Hepatocyte (in vitro differentiated cells): ENCODE data around the gene USP6NL. TPM values are rescaled to one million over a fixed set of nuclear protein-coding genes. Genes with fewer than 3 reads are reported as not detected.

Experiments used
- DNase-seq: peaks from one replicate; pipeline ENCODE4 v3.0.0-alpha.2; 2016; ENCODE audit warnings: low spot score
- H2AFZ ChIP-seq: fragments of 200-600 bp; sonication (generic); 2 replicates; pipeline ENCODE4 v1.6.0; 2016; ENCODE audit warnings: antibody characterized with exemption, mild to moderate bottlenecking
- H3K27ac ChIP-seq: fragments of 200-600 bp; sonication (generic); 2 replicates; pipeline ENCODE4 v1.5.1; 2016; ENCODE audit warnings: mild to moderate bottlenecking
- H3K27me3 ChIP-seq: fragments of 200-600 bp; sonication (generic); 2 replicates; pipeline ENCODE4 v1.6.1; 2016
- H3K36me3 ChIP-seq: fragments of 200-600 bp; sonication (generic); replicated peaks from 2 replicates; pipeline ENCODE4 v1.5.1; 2016; ENCODE audit warnings: low read depth; ENCODE audit not compliant: insufficient read depth
- H3K4me1 ChIP-seq: fragments of 200-600 bp; sonication (generic); 2 replicates; pipeline ENCODE4 v1.5.1; 2016; ENCODE audit warnings: mild to moderate bottlenecking, moderate library complexity; ENCODE audit not compliant: insufficient read depth
- H3K4me2 ChIP-seq: fragments of 200-600 bp; sonication (generic); 2 replicates; pipeline ENCODE4 v1.6.0; 2016
- H3K4me3 ChIP-seq: fragments of 200-600 bp; sonication (generic); 2 replicates; pipeline ENCODE4 v1.5.1; 2016; ENCODE audit warnings: mild to moderate bottlenecking
- H3K79me2 ChIP-seq: fragments of 200-600 bp; sonication (generic); 2 replicates; pipeline ENCODE4 v1.6.0; 2017; ENCODE audit warnings: mild to moderate bottlenecking
- H3K9me2 ChIP-seq: fragments of 200-600 bp; sonication (generic); replicated peaks from 2 replicates; pipeline ENCODE4 v1.6.0; 2017; ENCODE audit warnings: mild to moderate bottlenecking; ENCODE audit not compliant: insufficient read depth
- H3K9me3 ChIP-seq: fragments of 200-600 bp; sonication (generic); 2 replicates; pipeline ENCODE4 v1.5.1; 2016; ENCODE audit warnings: low read depth, mild to moderate bottlenecking
- H4K20me1 ChIP-seq: fragments of 200-600 bp; sonication (generic); 2 replicates; pipeline ENCODE4 v1.6.0; 2016; ENCODE audit warnings: mild to moderate bottlenecking; ENCODE audit not compliant: insufficient read depth, poor library complexity, severe bottlenecking
- EZH2 ChIP-seq: fragments of 200-600 bp; sonication (generic); IDR thresholded peaks from 2 replicates; pipeline ENCODE4 v1.6.1; 2016; ENCODE audit warnings: antibody characterized with exemption, mild to moderate bottlenecking, borderline replicate concordance
- EZH2phosphoT487 ChIP-seq: fragments of 200-600 bp; sonication (generic); IDR thresholded peaks from one replicate; pipeline ENCODE4 v1.6.1; 2018; ENCODE audit warnings: antibody characterized with exemption, mild to moderate bottlenecking, low read depth, moderate library complexity; ENCODE audit not compliant: unreplicated experiment, severe bottlenecking
- WGBS: methylation state at CpG from one replicate; pipeline ENCODE4 v1.1.6; 2016; ENCODE audit warnings: low lambda C conversion rate; ENCODE audit errors: missing lambda C conversion rate; 5-methylcytosine and 5-hydroxymethylcytosine counted together
- polyA plus RNA-seq: library from polyadenylated mRNA; unstranded; fragments of >200 nt; fragmentation: Nextera tagmentation; extraction: Ambion mirVana; gene quantifications from 2 replicates; pipeline ENCODE4 v1.2.1, GENCODE V29; 2016
- total RNA-seq: library from RNA; depleted of rRNA; stranded (reverse); fragments of >200 nt; gene quantifications from 2 replicates; pipeline ENCODE4 v1.2.3, GENCODE V29; 2014
- TF ChIP-seq, protein P1 (sequence below): fragments of 200-600 bp; sonication (generic); IDR thresholded peaks from 2 replicates; pipeline ENCODE4 v1.5.1; 2016; ENCODE audit warnings: antibody characterized with exemption, mild to moderate bottlenecking; ENCODE audit not compliant: poor library complexity

Gene USP6NL
- total and polyA plus RNA-seq, 2 experiments from 2014 or later: 14.9 to 20.8 TPM

DNA sequence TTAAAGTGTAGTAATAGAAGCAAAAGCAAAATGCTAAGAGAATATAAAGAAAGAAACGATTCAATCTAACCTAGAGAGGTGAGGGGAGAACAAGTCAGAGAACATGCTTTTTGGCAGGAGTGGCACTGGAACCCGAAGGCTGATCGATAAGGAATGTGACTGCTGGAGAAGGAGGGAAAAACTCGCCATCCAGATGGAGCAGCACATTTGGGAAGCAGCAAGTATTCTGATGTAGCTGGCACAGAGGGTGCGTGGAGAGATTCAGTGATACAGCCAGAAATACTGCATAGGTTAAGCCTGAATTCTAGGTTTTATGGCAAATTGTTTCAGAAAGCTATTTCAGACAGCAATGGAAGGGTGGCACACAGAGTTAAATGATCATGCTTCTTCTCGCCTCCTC lies 42.0 kb downstream of the USP6NL start:
- H3K27ac ChIP-seq: no peak overlapping the region
- 97% methylated on average over 6 of the region's 6 CpGs for WGBS
- H2AFZ ChIP-seq: no peak overlapping the region
- no peaks in the 10 kb centered on the region for H3K27me3 ChIP-seq
- H3K4me3 ChIP-seq: no peak overlapping the region
- no peaks in the 10 kb centered on the region for H3K9me3 ChIP-seq
- H3K4me1 ChIP-seq: no peaks in the 10 kb centered on the region
- TF ChIP-seq EZH2 (no peak), EZH2phosphoT487 (no peak)
- TF ChIP-seq, protein P1, sequence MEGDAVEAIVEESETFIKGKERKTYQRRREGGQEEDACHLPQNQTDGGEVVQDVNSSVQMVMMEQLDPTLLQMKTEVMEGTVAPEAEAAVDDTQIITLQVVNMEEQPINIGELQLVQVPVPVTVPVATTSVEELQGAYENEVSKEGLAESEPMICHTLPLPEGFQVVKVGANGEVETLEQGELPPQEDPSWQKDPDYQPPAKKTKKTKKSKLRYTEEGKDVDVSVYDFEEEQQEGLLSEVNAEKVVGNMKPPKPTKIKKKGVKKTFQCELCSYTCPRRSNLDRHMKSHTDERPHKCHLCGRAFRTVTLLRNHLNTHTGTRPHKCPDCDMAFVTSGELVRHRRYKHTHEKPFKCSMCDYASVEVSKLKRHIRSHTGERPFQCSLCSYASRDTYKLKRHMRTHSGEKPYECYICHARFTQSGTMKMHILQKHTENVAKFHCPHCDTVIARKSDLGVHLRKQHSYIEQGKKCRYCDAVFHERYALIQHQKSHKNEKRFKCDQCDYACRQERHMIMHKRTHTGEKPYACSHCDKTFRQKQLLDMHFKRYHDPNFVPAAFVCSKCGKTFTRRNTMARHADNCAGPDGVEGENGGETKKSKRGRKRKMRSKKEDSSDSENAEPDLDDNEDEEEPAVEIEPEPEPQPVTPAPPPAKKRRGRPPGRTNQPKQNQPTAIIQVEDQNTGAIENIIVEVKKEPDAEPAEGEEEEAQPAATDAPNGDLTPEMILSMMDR: no peak
- H3K79me2 ChIP-seq: peaks cover 88% of the 10 kb centered on the region
- H4K20me1 ChIP-seq: peaks cover 8% of the 10 kb centered on the region
- no peak overlapping the region for H3K4me2 ChIP-seq
- no peaks in the 10 kb centered on the region for H3K36me3 ChIP-seq
- no peak for DNase-seq
- no peaks in the 10 kb centered on the region for H3K9me2 ChIP-seq

DNA sequence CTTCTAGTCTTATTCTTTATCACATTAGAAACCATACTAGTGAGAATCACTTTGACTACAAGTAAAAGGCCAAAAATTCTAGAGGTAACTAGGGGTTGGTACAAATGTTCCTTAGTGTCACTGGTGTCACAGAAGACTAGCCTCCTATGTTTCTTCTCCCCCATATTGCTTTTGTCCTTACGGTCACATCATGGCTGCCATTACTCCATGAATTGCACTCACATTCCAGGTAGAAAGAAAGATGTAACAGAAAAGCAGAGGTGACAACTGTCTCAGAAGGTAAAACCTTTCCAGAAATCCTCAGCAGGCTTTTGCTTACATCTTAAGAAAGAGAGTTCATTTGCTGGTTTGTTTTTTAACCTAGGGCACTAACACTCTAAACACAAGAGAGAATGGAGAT lies 42.9 kb downstream of the USP6NL start:
- H3K27ac ChIP-seq: no peak overlapping the region
- TF ChIP-seq, protein P1: no peak
- TF ChIP-seq EZH2phosphoT487 (no peak), EZH2 (no peak)
- no peaks in the 10 kb centered on the region for H3K36me3 ChIP-seq
- no peak overlapping the region for H3K4me2 ChIP-seq
- peaks cover 88% of the 10 kb centered on the region for H3K79me2 ChIP-seq
- H3K4me3 ChIP-seq: no peak overlapping the region
- H2AFZ ChIP-seq: no peak overlapping the region
- peaks cover 6% of the 10 kb centered on the region for H4K20me1 ChIP-seq
- WGBS: 97% methylated on average over 1 of the region's 1 CpG
- no peaks in the 10 kb centered on the region for H3K27me3 ChIP-seq
- DNase-seq: no peak
- no peaks in the 10 kb centered on the region for H3K4me1 ChIP-seq
- no peaks in the 10 kb centered on the region for H3K9me2 ChIP-seq
- no peaks in the 10 kb centered on the region for H3K9me3 ChIP-seq

DNA sequence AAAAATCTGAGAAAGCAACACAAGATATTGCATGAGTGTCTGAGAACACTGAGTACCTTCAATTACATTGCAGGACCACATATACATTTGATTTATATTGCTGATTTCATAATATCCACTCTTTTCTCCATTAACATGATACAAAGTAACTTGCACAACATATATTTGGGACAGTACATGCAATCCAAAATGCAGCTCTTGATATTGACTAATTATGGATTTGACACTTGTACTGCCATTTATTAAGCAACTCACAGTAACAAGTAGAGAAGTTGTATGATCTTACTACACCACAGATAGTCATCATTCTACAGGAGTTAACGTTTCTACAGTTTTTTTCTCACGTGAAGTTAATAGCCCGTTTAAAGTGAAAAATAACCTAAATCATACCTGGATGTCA lies 46.7 kb downstream of the USP6NL start:
- H4K20me1 ChIP-seq: no peaks in the 10 kb centered on the region
- H3K9me3 ChIP-seq: no peaks in the 10 kb centered on the region
- no peak overlapping the region for H3K4me2 ChIP-seq
- no peaks in the 10 kb centered on the region for H3K27me3 ChIP-seq
- H3K36me3 ChIP-seq: no peaks in the 10 kb centered on the region
- H2AFZ ChIP-seq: no peak overlapping the region
- TF ChIP-seq EZH2phosphoT487 (no peak), EZH2 (no peak)
- TF ChIP-seq, protein P1: no peak
- H3K4me3 ChIP-seq: no peak overlapping the region
- H3K79me2 ChIP-seq: peaks cover 81% of the 10 kb centered on the region
- 88% methylated on average over 3 of the region's 3 CpGs for WGBS
- H3K27ac ChIP-seq: no peak overlapping the region
- no peaks in the 10 kb centered on the region for H3K9me2 ChIP-seq
- DNase-seq: no peak
- no peaks in the 10 kb centered on the region for H3K4me1 ChIP-seq

DNA sequence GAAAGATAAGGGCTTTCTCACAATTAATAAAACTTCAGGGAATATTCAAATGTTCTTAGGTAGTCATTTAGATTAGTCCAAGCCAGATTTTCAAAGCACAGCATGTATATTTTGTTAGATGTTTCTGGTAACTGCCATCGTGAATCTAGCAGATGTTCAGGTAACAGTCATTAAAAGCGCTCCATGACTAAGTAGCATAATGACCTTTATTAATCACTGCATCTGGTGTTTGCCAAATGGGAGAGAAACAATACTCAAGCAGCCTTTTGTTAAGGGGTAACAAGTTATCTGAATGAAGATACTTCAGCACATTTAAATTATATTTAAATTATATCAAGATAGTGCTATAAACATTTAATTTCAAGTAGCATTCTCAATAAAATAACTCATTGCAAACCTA lies 47.5 kb downstream of the USP6NL start:
- no peaks in the 10 kb centered on the region for H3K36me3 ChIP-seq
- no peaks in the 10 kb centered on the region for H3K9me3 ChIP-seq
- H3K27ac ChIP-seq: no peak overlapping the region
- H3K79me2 ChIP-seq: peaks cover 87% of the 10 kb centered on the region
- 79% methylated on average over 2 of the region's 2 CpGs for WGBS
- H3K27me3 ChIP-seq: no peaks in the 10 kb centered on the region
- H4K20me1 ChIP-seq: no peaks in the 10 kb centered on the region
- H3K4me3 ChIP-seq: no peak overlapping the region
- TF ChIP-seq, protein P1: no peak
- TF ChIP-seq EZH2: no peak
- no peak for TF ChIP-seq EZH2phosphoT487
- H3K4me2 ChIP-seq: no peak overlapping the region
- no peak for DNase-seq
- H2AFZ ChIP-seq: no peak overlapping the region
- no peaks in the 10 kb centered on the region for H3K4me1 ChIP-seq
- no peaks in the 10 kb centered on the region for H3K9me2 ChIP-seq
